Measurements from ENCODE around the gene KLHL8. TPM values are rescaled to one million over a fixed set of nuclear protein-coding genes. Genes with fewer than 3 reads are reported as not detected.
"Not testable (repeated sequence)": the region's sequence is repeated elsewhere in the genome, so short reads cannot be mapped to it uniquely, and the experiment has no call there.

KLHL8 gene
- total RNA-seq, 1 donor from 2014 or later = 5.4 TPM

- Histone ChIP-seq H3K27ac (peak overlapping the region; percentile 81 to 93), H3K27me3 (no peaks in the 10 kb centered on the region), H3K36me3 (no peaks in the 10 kb centered on the region), H3K4me3 (peak overlapping the region; percentile 91 to 99), H3K4me1 (peaks cover 0 to 6% of the 10 kb centered on the region in 2 donors), H3K9me3 (no peaks in the 10 kb centered on the region)
- TF ChIP-seq CTCF (IDR thresholded peaks at IDR 0.05) = peak in 1 of 3 experiments; percentile 25
- intact Hi-C loops (cut with DNase I) = loop anchor here (2.0 kb wide), 1 partner anchor 285 kb away; the partner anchor contains the start of gene AFF1
- DNase-seq (ENCODE audit: low spot score in 2 of 2) = peak in 1 of 2 donors; percentile 69
These were observed 755 bp downstream of the KLHL8 start for GRCh38 chr4:87219632-87220093.

GRCh38 chr4:87217235-87217763 is 3.1 kb downstream of the KLHL8 start:
- H3K9me3 ChIP-seq; H3K27me3 ChIP-seq; DNase-seq (ENCODE audit: low spot score in 2 of 2); intact Hi-C loops (cut with DNase I); H3K4me3 ChIP-seq; H3K27ac ChIP-seq; H3K36me3 ChIP-seq; H3K4me1 ChIP-seq: not testable (repeated sequence)

GRCh38 chr4:87216469-87216868 is 3.9 kb downstream of the KLHL8 start:
- no peaks in the 10 kb centered on the region for H3K36me3 ChIP-seq
- no peak for DNase-seq (ENCODE audit: low spot score in 2 of 2)
- peaks cover 0 to 9% of the 10 kb centered on the region in 2 donors for H3K4me1 ChIP-seq

GRCh38 chr4:87213421-87214075 is 6.9 kb downstream of the KLHL8 start:
- intact Hi-C loops (cut with DNase I) = no loop called here

More at GRCh38 chr4:87216469-87216868, 3.9 kb downstream of the KLHL8 start:
- Histone ChIP-seq H3K4me3 (no peak overlapping the region), H3K27me3 (no peaks in the 10 kb centered on the region), H3K9me3 (no peaks in the 10 kb centered on the region), H3K27ac (no peak overlapping the region)
- TF ChIP-seq CTCF (IDR thresholded peaks at IDR 0.05) = no peak
- intact Hi-C loops (cut with DNase I) = no loop called here

GRCh38 chr4:87211249-87211952 is 9.0 kb downstream of the KLHL8 start:
- Histone ChIP-seq H3K9me3 (no peaks in the 10 kb centered on the region), H3K4me3 (no peak overlapping the region), H3K27me3 (no peaks in the 10 kb centered on the region), H3K4me1 (peaks cover 0 to 6% of the 10 kb centered on the region in 2 donors), H3K27ac (no peak overlapping the region), H3K36me3 (no peaks in the 10 kb centered on the region)
- no peak for DNase-seq (ENCODE audit: low spot score in 2 of 2)
- intact Hi-C loops (cut with DNase I) = no loop called here
- no peak for TF ChIP-seq CTCF (IDR thresholded peaks at IDR 0.05)

More at GRCh38 chr4:87213421-87214075, 6.9 kb downstream of the KLHL8 start:
- H3K4me3 ChIP-seq = no peak overlapping the region
- no peaks in the 10 kb centered on the region for H3K9me3 ChIP-seq
- TF ChIP-seq CTCF (IDR thresholded peaks at IDR 0.05) = no peak
- H3K4me1 ChIP-seq = peaks cover 0 to 10% of the 10 kb centered on the region in 2 donors
- no peak for DNase-seq (ENCODE audit: low spot score in 2 of 2)
- no peak overlapping the region for H3K27ac ChIP-seq
- no peaks in the 10 kb centered on the region for H3K27me3 ChIP-seq
- H3K36me3 ChIP-seq = no peaks in the 10 kb centered on the region

- peaks cover 0 to 6% of the 10 kb centered on the region in 2 donors for H3K4me1 ChIP-seq
- peak in 1 of 2 donors; percentile 75 for DNase-seq (ENCODE audit: low spot score in 2 of 2)
- no peak for TF ChIP-seq CTCF (IDR thresholded peaks at IDR 0.05)
- H3K4me3 ChIP-seq = no peak overlapping the region
- intact Hi-C loops (cut with DNase I) = no loop called here
- no peaks in the 10 kb centered on the region for H3K27me3 ChIP-seq
- H3K36me3 ChIP-seq = no peaks in the 10 kb centered on the region
- H3K27ac ChIP-seq = no peak overlapping the region
- H3K9me3 ChIP-seq = no peaks in the 10 kb centered on the region
These were observed 10.7 kb downstream of the KLHL8 start for GRCh38 chr4:87209696-87210095.
